Nephron progenitor cell (in vitro differentiated cells): ENCODE results near the gene ARMC7.

Source experiments
- DNase-seq: peaks from one replicate; pipeline ENCODE4 v3.0.0; 2021
- H3K27ac Mint-ChIP-seq: 2 replicates; pipeline ENCODE4 v1.8.0; 2021; ENCODE audit warnings: mild to moderate bottlenecking, moderate library complexity, mixed read lengths
- H3K27me3 Mint-ChIP-seq: 2 replicates; pipeline ENCODE4 v1.8.0; 2021; ENCODE audit warnings: mild to moderate bottlenecking, low read depth, mixed read lengths; ENCODE audit not compliant: poor library complexity
- H3K36me3 Mint-ChIP-seq: 2 replicates; pipeline ENCODE4 v1.8.0; 2021; ENCODE audit warnings: low read depth, mixed read lengths
- H3K4me1 Mint-ChIP-seq: 2 replicates; pipeline ENCODE4 v1.8.0; 2021; ENCODE audit warnings: mixed read lengths
- H3K4me3 Mint-ChIP-seq: 2 replicates; pipeline ENCODE4 v1.8.0; 2021; ENCODE audit warnings: mild to moderate bottlenecking, moderate library complexity, mixed read lengths
- H3K9me3 Mint-ChIP-seq: 2 replicates; pipeline ENCODE4 v1.8.0; 2021; ENCODE audit warnings: mild to moderate bottlenecking, moderate library complexity, mixed read lengths
- CTCF ChIP-seq: fragments of 200-600 bp; sonication (generic); IDR thresholded peaks from 2 replicates; pipeline ENCODE4 v1.5.0; 2021; ENCODE audit warnings: antibody characterized with exemption

The ARMC7 gene

DNA sequence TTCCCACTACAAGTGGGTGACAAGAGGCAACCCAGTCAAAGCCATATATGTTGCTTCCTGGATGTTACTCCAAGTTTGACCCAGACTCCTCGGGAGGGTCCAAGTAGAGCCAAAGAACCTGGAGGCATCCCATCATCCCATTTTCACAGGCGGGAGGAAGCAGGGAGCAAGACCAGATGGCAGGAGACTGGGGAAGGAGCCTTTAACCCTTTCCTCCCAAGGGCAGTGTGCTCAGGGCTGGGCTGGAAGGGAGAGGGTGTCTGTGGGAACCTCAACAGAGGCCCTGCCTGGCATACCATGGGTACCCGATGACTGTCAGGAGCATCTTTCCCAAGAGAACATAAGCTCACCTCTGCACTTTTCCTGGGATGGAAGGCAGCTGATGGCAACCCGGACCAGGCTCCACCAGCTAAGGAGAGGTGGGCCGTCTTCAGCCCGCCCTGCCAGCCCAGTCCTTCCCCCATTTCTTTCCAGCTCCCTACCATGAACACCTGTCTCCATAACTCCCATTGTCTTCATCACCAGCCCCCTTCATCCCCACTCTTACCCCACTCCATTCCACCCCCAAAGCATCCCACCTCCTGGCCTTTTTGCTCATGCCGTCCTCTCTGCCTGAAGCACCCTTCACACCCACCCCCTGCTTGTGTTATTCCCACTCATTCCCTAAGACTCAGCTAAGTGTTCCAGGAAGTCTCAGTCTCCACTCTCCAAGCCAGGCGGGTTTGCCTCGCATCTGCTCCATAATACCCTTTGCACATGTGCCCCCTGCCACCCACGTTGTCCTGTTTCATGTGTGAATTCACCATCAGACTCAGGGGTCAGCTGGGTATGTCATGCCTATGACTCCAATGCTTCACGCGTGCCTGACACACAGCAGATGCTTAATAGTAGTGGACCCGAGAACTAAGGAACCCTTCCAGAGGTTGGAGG is 27.9 kb upstream of the ARMC7 start:
- Mint-ChIP-seq H3K9me3 (no peaks in the 10 kb centered on the region), H3K4me3 (no peak overlapping the region), H3K36me3 (no peaks in the 10 kb centered on the region), H3K27ac (no peak overlapping the region), H3K27me3 (peaks cover 11% of the 10 kb centered on the region), H3K4me1 (peaks cover 58% of the 10 kb centered on the region)
- no peak for TF ChIP-seq CTCF
- DNase-seq: no peak

GRCh38 chr17:75082683-75083082 is 27.1 kb upstream of the ARMC7 start:
- no peak overlapping the region for H3K4me3 Mint-ChIP-seq
- H3K27me3 Mint-ChIP-seq: peaks cover 11% of the 10 kb centered on the region
- no peak for DNase-seq
- peak overlapping the region; percentile 37 for H3K27ac Mint-ChIP-seq
- no peaks in the 10 kb centered on the region for H3K36me3 Mint-ChIP-seq
- peaks cover 63% of the 10 kb centered on the region for H3K4me1 Mint-ChIP-seq
- no peak for TF ChIP-seq CTCF
- H3K9me3 Mint-ChIP-seq: no peaks in the 10 kb centered on the region

- Mint-ChIP-seq H3K27ac (peak overlapping the region; percentile 42), H3K27me3 (peaks cover 11% of the 10 kb centered on the region), H3K4me1 (peaks cover 57% of the 10 kb centered on the region), H3K4me3 (no peak overlapping the region), H3K9me3 (no peaks in the 10 kb centered on the region), H3K36me3 (no peaks in the 10 kb centered on the region)
- no peak for TF ChIP-seq CTCF
- no peak for DNase-seq
Observed at GRCh38 chr17:75084039-75084660, 25.6 kb upstream of the ARMC7 start.

- Mint-ChIP-seq H3K4me3 (peak overlapping the region; percentile 78), H3K4me1 (peaks cover 75% of the 10 kb centered on the region), H3K9me3 (no peaks in the 10 kb centered on the region), H3K36me3 (no peaks in the 10 kb centered on the region), H3K27ac (peak overlapping the region; percentile 90), H3K27me3 (peaks cover 11% of the 10 kb centered on the region)
- no peak for DNase-seq
- no peak for TF ChIP-seq CTCF
Observed at GRCh38 chr17:75086496-75087181, 23.1 kb upstream of the ARMC7 start.

- H3K9me3 Mint-ChIP-seq: no peaks in the 10 kb centered on the region
- TF ChIP-seq CTCF: no peak
- H3K4me3 Mint-ChIP-seq: peak overlapping the region; percentile 78
- H3K36me3 Mint-ChIP-seq: no peaks in the 10 kb centered on the region
- no peak for DNase-seq
- H3K27ac Mint-ChIP-seq: peak overlapping the region; percentile 78
- H3K27me3 Mint-ChIP-seq: peaks cover 7% of the 10 kb centered on the region
- H3K4me1 Mint-ChIP-seq: peaks cover 75% of the 10 kb centered on the region
Observed at GRCh38 chr17:75087182-75087557, 22.6 kb upstream of the ARMC7 start.
